Measurements from ENCODE around the gene PDLIM3. TPM values are rescaled to one million over a fixed set of nuclear protein-coding genes. Genes with fewer than 3 reads are reported as not detected.

PDLIM3 gene
- polyA plus RNA-seq, 1 donor (not counting 4 experiments of a cell fraction or from before 2014, with no cell fraction given): not detected

GRCh38 chr4:185488650-185489049, 46.7 kb downstream of the PDLIM3 start:
- no peak for TF ChIP-seq CTCF (optimal IDR thresholded peaks at IDR 0.05 in 1 of 3, IDR thresholded peaks at IDR 0.05 in 1 of 3, conservative IDR thresholded peaks at IDR 0.05 in 1 of 3; ENCODE audit: extremely low read depth in 1 of 3, insufficient read depth in 2 of 3, low read length in 3 of 3)
- no peak for TF ChIP-seq EZH2 (IDR thresholded peaks at IDR 0.05; ENCODE audit: low read length)
- no peaks in the 10 kb centered on the region for H3K4me1 ChIP-seq (ENCODE audit: control insufficient read depth, extremely low read depth, insufficient read depth, low read length)
- no peaks in the 10 kb centered on the region for H3K36me3 ChIP-seq (ENCODE audit: control insufficient read depth in 2 of 2, extremely low read depth in 1 of 2, insufficient read depth in 2 of 2, low read length in 2 of 2)
- no peak overlapping the region for H3K4me2 ChIP-seq (ENCODE audit: control insufficient read depth, extremely low read depth, insufficient read depth, low read depth, low read length)
- H3K4me3 ChIP-seq (ENCODE audit: control insufficient read depth in 2 of 3, extremely low read depth in 1 of 3, insufficient read depth in 2 of 3, low read depth in 1 of 3, low read length in 3 of 3): no peak overlapping the region
- no peak for DNase-seq (ENCODE audit: low read depth, low spot score)
- no peaks in the 10 kb centered on the region for H3K79me2 ChIP-seq (ENCODE audit: control insufficient read depth, insufficient read depth, low read length)
- no peaks in the 10 kb centered on the region for H4K20me1 ChIP-seq (ENCODE audit: control insufficient read depth, extremely low read depth, insufficient read depth, low read length)
- no peak overlapping the region for H3K9ac ChIP-seq (ENCODE audit: control insufficient read depth, extremely low read depth, insufficient read depth, low read length)
- no peaks in the 10 kb centered on the region for H3K9me1 ChIP-seq (ENCODE audit: control insufficient read depth, extremely low read depth, insufficient read depth, low read length)
- dilution Hi-C loops (cut with MboI; ENCODE audit: extremely low pct_ligation_motif_present, low sequenced_read_pairs): no loop called here
- H3K27me3 ChIP-seq (ENCODE audit: control insufficient read depth, extremely low read depth, insufficient read depth, low read length): no peaks in the 10 kb centered on the region
- FAIRE-seq: no peak
- no peak overlapping the region for H3K27ac ChIP-seq (ENCODE audit: control insufficient read depth, insufficient read depth, low read length)
- no peaks in the 10 kb centered on the region for H3K9me3 ChIP-seq (ENCODE audit: control insufficient read depth, low read depth, low read length)
- H2AFZ ChIP-seq (ENCODE audit: control insufficient read depth, low read length): no peak overlapping the region

GRCh38 chr4:185481401-185481800, 53.9 kb downstream of the PDLIM3 start:
- Histone ChIP-seq H3K27ac (ENCODE audit: control insufficient read depth, insufficient read depth, low read length) (no peak overlapping the region), H3K4me1 (ENCODE audit: control insufficient read depth, extremely low read depth, insufficient read depth, low read length) (no peaks in the 10 kb centered on the region), H3K4me2 (ENCODE audit: control insufficient read depth, extremely low read depth, insufficient read depth, low read depth, low read length) (no peak overlapping the region), H3K9me1 (ENCODE audit: control insufficient read depth, extremely low read depth, insufficient read depth, low read length) (no peaks in the 10 kb centered on the region), H3K36me3 (ENCODE audit: control insufficient read depth in 2 of 2, extremely low read depth in 1 of 2, insufficient read depth in 2 of 2, low read length in 2 of 2) (no peaks in the 10 kb centered on the region), H3K79me2 (ENCODE audit: control insufficient read depth, insufficient read depth, low read length) (no peaks in the 10 kb centered on the region), H2AFZ (ENCODE audit: control insufficient read depth, low read length) (no peak overlapping the region), H3K9me3 (ENCODE audit: control insufficient read depth, low read depth, low read length) (no peaks in the 10 kb centered on the region), H3K9ac (ENCODE audit: control insufficient read depth, extremely low read depth, insufficient read depth, low read length) (no peak overlapping the region), H3K27me3 (ENCODE audit: control insufficient read depth, extremely low read depth, insufficient read depth, low read length) (no peaks in the 10 kb centered on the region), H4K20me1 (ENCODE audit: control insufficient read depth, extremely low read depth, insufficient read depth, low read length) (no peaks in the 10 kb centered on the region), H3K4me3 (ENCODE audit: control insufficient read depth in 2 of 3, extremely low read depth in 1 of 3, insufficient read depth in 2 of 3, low read depth in 1 of 3, low read length in 3 of 3) (no peak overlapping the region)
- dilution Hi-C loops (cut with MboI; ENCODE audit: extremely low pct_ligation_motif_present, low sequenced_read_pairs): no loop called here
- FAIRE-seq (no peak), DNase-seq (ENCODE audit: low read depth, low spot score) (no peak)
- TF ChIP-seq EZH2 (IDR thresholded peaks at IDR 0.05; ENCODE audit: low read length): no peak
- no peak for TF ChIP-seq CTCF (optimal IDR thresholded peaks at IDR 0.05 in 1 of 3, IDR thresholded peaks at IDR 0.05 in 1 of 3, conservative IDR thresholded peaks at IDR 0.05 in 1 of 3; ENCODE audit: extremely low read depth in 1 of 3, insufficient read depth in 2 of 3, low read length in 3 of 3)

All from keratinocyte (primary cell).